ENCODE data around the gene TMEM115.

Gene TMEM115

GRCh38 chr3:50354186-50354764 lies 5.0 kb downstream of the TMEM115 start:
- TF ChIP-seq CTCF (IDR thresholded peaks at IDR 0.05; ENCODE audit: insufficient read depth, low read length) (no peak), SPI1 (IDR thresholded peaks at IDR 0.05; ENCODE audit: borderline replicate concordance, low read depth) (no peak), POLR2AphosphoS5 (IDR thresholded peaks at IDR 0.05; ENCODE audit: low read depth) (no peak), REST (IDR thresholded peaks at IDR 0.05; ENCODE audit: insufficient replicate concordance, low read depth) (no peak), GABPA (IDR thresholded peaks at IDR 0.05; ENCODE audit: low read depth) (no peak)
- no peak for DNase-seq (ENCODE audit: low read depth in 1 of 2, low spot score in 1 of 2)
- Histone ChIP-seq H3K27ac (replicated peaks) (no peak overlapping the region), H3K4me3 (replicated peaks; ENCODE audit: insufficient read depth, low read length) (no peak overlapping the region), H3K27me3 (ENCODE audit: insufficient read depth, poor library complexity, severe bottlenecking) (no peaks in the 10 kb centered on the region)

GRCh38 chr3:50353245-50354004 lies 5.9 kb downstream of the TMEM115 start:
- DNase-seq (ENCODE audit: low read depth in 1 of 2, low spot score in 1 of 2), result no peak
- Histone ChIP-seq H3K27me3 (ENCODE audit: insufficient read depth, poor library complexity, severe bottlenecking) (no peaks in the 10 kb centered on the region), H3K27ac (replicated peaks) (no peak overlapping the region), H3K4me3 (replicated peaks; ENCODE audit: insufficient read depth, low read length) (no peak overlapping the region)
- TF ChIP-seq REST (IDR thresholded peaks at IDR 0.05; ENCODE audit: insufficient replicate concordance, low read depth) (no peak), SPI1 (IDR thresholded peaks at IDR 0.05; ENCODE audit: borderline replicate concordance, low read depth) (no peak), POLR2AphosphoS5 (IDR thresholded peaks at IDR 0.05; ENCODE audit: low read depth) (0 out of 2 replicates have a peak, but pooled peaks have one; percentile 40), CTCF (IDR thresholded peaks at IDR 0.05; ENCODE audit: insufficient read depth, low read length) (no peak), GABPA (IDR thresholded peaks at IDR 0.05; ENCODE audit: low read depth) (no peak)

- DNase-seq (ENCODE audit: low read depth in 1 of 2, low spot score in 1 of 2), result no peak
- peak; percentile 8 for TF ChIP-seq CTCF (IDR thresholded peaks at IDR 0.05; ENCODE audit: insufficient read depth, low read length)
- TF ChIP-seq SPI1 (IDR thresholded peaks at IDR 0.05; ENCODE audit: borderline replicate concordance, low read depth), result no peak
- Histone ChIP-seq H3K27me3 (ENCODE audit: insufficient read depth, poor library complexity, severe bottlenecking) (no peaks in the 10 kb centered on the region), H3K4me3 (replicated peaks; ENCODE audit: insufficient read depth, low read length) (no peak overlapping the region), H3K27ac (replicated peaks) (no peak overlapping the region)
Observed at GRCh38 chr3:50352781-50353180, 6.5 kb downstream of the TMEM115 start.

Data from HL-60 (cell line).